HG02938 (cell line): ENCODE results near the gene SLC38A1.

ENCODE experiments used
- ATAC-seq: cut with Tn5 transposase; IDR thresholded peaks from one replicate; pipeline ENCODE4 v1.9.1; 2021; ENCODE audit warnings: mild to moderate bottlenecking, moderate library complexity; ENCODE audit not compliant: unreplicated experiment

The SLC38A1 gene

DNA sequence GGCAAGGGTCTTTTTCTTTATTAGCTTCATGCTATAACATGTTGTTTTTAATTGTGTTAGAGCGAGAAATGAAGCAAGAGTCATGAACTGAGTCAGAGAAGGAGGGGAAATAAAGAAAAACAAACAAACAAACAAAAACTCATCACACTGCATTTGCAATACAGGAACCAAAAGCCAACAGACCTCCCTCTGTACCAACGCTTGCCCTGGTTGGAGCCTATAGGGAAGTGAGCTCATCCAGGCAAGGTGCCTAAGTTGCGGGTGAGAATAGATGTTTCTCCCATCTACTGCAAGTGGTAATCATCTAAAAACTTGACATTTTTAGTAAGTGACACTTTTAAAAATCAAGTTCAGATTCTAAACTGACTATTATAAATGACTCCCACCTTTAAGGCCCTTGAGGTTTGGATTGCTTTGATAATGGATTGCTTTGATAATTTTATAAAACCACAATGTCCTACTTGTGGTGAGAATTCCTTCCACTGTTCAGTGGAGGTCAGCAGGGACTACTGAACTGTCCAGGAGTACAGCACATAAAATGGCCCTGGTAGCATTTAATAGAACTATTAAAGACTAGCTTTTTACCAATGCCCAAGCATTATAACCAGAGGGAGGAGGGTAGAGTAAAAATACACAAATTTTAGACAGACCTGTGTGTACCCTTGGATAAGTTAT, 31.3 kb downstream of the SLC38A1 start:
- no peak for ATAC-seq

DNA sequence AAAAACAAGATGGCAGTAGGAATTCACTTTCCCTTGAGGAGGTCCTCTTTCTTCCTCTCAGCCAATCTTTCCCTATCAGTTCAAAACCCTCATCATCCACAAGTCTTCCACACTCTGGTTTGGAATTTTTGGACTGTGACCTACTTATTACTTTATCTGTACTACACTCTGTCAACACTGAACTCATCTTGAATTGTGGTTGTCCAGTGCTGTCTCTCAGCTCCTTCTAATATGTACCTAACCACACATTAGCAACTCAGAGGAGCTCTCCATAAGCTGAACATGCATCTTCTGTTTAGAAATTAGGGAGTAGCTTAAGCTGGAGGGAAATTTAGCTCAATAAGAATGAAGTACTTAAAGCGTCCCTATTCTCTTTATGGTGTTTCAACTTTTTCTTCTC, 34.8 kb downstream of the SLC38A1 start:
- ATAC-seq, result no peak

DNA sequence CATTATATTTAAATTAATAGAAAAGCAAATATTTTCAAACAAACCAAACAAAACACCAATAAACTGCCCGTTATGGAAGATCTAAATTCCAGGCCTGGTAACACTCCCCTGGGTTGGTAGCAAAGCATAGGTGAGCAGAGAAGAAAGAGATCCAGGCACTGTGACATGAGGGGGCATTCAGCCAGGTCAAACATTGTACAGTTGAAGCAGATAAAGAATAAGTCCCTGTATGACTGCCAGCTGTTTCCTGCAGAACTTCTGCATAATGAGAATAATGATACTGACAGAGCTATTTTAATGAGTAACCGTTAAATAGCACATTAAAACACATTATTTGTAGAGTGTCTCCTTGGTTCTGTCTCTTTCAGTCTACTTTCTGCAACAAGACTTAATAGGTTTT, 35.4 kb downstream of the SLC38A1 start:
- no peak for ATAC-seq

- no peak for ATAC-seq
Measured at GRCh38 chr12:46230983-46231382, 37.9 kb downstream of the SLC38A1 start.

- ATAC-seq, result no peak
Measured at GRCh38 chr12:46230306-46230705, 38.5 kb downstream of the SLC38A1 start.

DNA sequence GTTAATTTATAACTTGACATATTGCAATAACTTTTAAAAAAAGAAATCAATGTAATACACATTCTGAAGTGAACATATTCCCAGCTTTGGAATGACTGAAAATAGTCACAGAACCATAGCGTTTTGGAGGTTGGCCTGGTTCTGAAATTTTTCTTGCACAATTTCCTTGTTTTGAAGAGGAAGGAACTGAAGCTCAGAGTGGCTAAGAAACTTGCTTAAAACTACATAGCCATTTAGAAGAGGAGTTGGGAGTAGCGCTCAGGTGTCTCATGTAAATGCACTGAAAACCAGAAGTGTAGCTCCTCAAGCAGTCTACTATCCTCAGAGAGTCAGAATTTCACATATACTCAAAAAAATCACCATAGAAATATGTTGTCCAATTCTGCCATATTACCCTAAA, 41.2 kb downstream of the SLC38A1 start:
- no peak for ATAC-seq

- ATAC-seq, result no peak
Measured at GRCh38 chr12:46224386-46224785, 44.5 kb downstream of the SLC38A1 start.

DNA sequence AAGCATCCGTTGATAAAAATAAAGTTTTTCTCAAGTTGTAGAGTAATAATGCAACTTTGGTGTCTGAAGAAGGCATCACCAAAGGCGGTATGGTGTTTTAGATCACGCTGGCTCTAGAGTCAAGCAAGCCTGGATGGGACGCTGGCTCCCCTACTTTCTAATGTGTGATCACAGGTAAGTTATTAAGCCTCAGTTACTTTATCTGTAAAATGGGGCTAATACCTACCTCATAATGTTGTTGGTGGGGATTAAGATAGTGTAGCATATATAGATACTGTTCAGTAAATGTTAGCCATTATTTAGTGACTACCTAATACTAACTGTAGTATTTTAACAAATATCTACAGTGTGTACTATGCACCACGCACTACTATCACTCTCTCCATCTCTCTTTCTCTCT, 45.8 kb downstream of the SLC38A1 start:
- no peak for ATAC-seq

- ATAC-seq, result no peak
Measured at GRCh38 chr12:46222636-46223035, 46.2 kb downstream of the SLC38A1 start.

DNA sequence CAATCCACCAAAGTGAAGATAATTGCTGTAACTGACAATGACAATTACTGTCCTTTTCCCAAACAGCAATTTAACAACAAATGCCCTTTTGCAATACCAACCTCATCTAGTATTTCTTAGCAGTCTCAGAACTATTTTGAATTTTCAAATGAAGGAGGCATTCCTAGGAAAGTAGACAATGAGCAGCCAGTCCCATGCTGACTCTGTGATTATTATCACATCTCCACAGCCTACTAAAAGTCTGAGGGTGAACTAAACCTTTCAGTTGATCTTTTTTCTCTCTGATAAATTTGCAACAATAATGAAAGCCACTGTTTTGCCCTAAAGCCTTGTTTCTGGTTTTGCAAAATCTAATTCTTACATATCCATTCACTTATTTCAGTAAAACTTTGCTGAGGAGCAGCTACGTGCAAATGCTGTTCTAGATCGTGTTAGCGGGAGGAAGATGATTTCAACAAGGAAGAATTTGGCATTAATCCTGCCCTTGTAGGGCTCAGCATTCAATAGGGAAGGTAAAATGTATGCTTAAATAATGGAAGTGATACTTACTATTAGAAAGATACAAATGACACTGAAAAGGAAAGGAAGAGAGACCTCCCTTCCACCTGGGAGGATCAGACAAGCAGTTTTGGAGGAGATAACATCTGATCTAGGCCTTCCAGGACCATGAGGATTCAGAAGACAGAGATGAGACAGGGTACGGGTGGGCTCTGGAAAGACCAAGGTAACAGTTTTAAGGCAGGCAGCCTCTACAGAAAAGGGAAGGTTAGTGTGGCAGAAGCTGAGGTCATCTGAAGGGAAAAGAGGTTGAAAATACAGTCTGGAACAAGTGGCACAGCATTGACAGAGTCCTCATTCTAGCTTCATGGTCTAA, 47.4 kb downstream of the SLC38A1 start:
- no peak for ATAC-seq

- ATAC-seq, result no peak
Measured at GRCh38 chr12:46219877-46220655, 48.8 kb downstream of the SLC38A1 start.

- ATAC-seq, result no peak
Measured at GRCh38 chr12:46219132-46219876, 49.5 kb downstream of the SLC38A1 start.

GRCh38 chr12:46218322-46219095, 50.3 kb downstream of the SLC38A1 start:
- ATAC-seq, result no peak

- ATAC-seq, result peak; percentile 58
Measured at GRCh38 chr12:46217541-46218321, 51.1 kb downstream of the SLC38A1 start.

DNA sequence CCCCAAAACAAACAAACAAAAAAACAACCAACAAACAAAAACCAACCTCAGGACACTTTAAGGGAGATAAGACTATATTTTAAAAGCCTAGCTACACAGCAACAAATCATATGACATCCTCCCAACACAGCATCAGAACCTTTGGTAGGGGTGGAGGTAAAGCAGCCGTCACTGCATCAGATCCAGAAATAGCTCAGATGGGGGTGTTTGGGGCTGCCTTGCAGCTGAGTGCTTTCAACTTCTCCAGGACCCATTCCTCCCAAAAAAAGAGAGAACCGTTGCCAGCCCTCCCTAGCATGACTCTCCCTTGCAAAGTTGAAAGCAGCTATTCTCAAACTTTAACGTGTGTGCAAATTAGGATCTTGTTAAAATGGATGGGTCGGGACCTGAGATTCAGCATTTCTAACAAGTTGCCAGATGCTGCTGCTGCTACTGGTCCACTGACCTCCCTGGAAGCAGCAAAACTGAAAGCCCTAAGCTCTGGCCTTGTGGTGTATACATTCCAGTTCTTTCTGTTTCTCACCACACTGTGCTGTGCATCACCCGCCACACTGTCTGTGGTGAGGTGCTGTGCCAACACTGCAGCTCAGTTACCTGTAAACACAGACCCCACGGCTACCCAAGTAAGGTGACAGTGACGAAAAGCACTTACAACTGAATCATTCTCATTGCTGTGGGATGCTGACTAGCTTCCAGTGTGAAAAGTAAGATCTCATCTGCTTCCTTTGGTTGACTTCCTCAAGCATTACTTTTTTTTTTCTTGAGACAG, 54.0 kb downstream of the SLC38A1 start:
- ATAC-seq, result peak; percentile 53

GRCh38 chr12:46212108-46212982, 56.5 kb downstream of the SLC38A1 start:
- no peak for ATAC-seq

DNA sequence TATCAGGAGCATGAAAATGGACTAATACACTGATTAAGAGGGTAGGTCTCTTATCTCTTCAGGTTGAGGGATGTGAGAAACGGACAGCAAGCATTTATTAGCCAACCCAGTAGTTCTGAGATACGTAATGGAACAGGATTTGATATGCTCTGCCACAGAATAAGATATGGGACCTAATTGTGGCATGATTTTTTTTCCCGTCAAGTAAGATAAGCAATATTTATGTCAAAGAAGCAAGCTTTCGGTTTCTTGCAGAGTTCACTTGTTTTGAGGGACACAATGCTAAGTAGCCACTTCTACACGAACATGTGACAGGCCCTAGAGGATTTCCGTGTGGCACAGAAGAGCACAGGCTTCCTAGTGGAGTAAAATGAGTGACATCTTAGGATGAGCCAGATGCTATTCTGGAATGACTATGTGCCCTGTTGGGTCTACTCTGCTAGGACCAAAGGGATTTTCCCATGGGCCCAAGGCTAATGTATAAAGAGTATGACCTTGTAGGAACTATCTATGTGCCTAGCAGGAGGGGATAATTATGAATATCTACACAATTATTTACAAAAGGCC, 57.9 kb downstream of the SLC38A1 start:
- ATAC-seq, result no peak
